ENCODE measurements around the gene OAT. TPM values are rescaled to one million over a fixed set of nuclear protein-coding genes. Genes with fewer than 3 reads are reported as not detected.

The OAT gene
- total and polyA plus RNA-seq, 2 experiments from 2014 or later: 568 to 694 TPM

DNA sequence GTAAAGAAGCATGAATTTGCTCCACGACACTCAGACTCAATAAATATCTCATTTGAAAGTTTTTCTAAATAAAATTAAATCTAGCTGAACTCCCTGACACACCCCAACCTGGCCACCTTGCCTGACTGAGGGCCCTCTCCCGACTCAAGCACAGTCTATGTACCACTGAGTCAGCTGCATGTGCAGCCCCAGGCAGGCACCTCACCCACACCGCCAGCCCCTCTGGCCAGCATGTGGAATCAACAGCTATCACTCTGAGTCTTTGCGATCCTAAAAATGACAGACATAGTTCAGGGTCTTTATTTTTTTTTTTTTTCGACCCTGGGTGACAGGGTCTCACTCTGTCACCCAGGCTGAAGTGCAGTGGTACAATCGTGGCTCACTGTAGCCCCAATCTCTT, 35.2 kb downstream of the OAT start:
- no peak overlapping the region for H3K27ac ChIP-seq
- no peak overlapping the region for H3K4me3 ChIP-seq
- no peak for DNase-seq (ENCODE audit: low spot score)
- H3K4me1 ChIP-seq (ENCODE audit: insufficient read depth): no peaks in the 10 kb centered on the region
- H3K9me3 ChIP-seq (ENCODE audit: low read depth): no peaks in the 10 kb centered on the region
- H3K79me2 ChIP-seq: no peaks in the 10 kb centered on the region
- no peak overlapping the region for H3K4me2 ChIP-seq
- 79% methylated on average over 6 of the region's 6 CpGs for WGBS (ENCODE audit: low lambda C conversion rate, missing lambda C conversion rate)
- H3K27me3 ChIP-seq: no peaks in the 10 kb centered on the region
- no peaks in the 10 kb centered on the region for H3K9me2 ChIP-seq (replicated peaks; ENCODE audit: insufficient read depth)
- TF ChIP-seq, protein P1, sequence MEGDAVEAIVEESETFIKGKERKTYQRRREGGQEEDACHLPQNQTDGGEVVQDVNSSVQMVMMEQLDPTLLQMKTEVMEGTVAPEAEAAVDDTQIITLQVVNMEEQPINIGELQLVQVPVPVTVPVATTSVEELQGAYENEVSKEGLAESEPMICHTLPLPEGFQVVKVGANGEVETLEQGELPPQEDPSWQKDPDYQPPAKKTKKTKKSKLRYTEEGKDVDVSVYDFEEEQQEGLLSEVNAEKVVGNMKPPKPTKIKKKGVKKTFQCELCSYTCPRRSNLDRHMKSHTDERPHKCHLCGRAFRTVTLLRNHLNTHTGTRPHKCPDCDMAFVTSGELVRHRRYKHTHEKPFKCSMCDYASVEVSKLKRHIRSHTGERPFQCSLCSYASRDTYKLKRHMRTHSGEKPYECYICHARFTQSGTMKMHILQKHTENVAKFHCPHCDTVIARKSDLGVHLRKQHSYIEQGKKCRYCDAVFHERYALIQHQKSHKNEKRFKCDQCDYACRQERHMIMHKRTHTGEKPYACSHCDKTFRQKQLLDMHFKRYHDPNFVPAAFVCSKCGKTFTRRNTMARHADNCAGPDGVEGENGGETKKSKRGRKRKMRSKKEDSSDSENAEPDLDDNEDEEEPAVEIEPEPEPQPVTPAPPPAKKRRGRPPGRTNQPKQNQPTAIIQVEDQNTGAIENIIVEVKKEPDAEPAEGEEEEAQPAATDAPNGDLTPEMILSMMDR (IDR thresholded peaks at IDR 0.05; ENCODE audit: poor library complexity): no peak
- no peak for TF ChIP-seq EZH2 (IDR thresholded peaks at IDR 0.05; ENCODE audit: borderline replicate concordance)
- no peak for TF ChIP-seq EZH2phosphoT487 (IDR thresholded peaks at IDR 0.05; ENCODE audit: low read depth, severe bottlenecking, unreplicated experiment)
- H3K36me3 ChIP-seq (replicated peaks; ENCODE audit: insufficient read depth, low read depth): no peaks in the 10 kb centered on the region
- no peaks in the 10 kb centered on the region for H4K20me1 ChIP-seq (ENCODE audit: insufficient read depth, poor library complexity, severe bottlenecking)
- no peak overlapping the region for H2AFZ ChIP-seq

DNA sequence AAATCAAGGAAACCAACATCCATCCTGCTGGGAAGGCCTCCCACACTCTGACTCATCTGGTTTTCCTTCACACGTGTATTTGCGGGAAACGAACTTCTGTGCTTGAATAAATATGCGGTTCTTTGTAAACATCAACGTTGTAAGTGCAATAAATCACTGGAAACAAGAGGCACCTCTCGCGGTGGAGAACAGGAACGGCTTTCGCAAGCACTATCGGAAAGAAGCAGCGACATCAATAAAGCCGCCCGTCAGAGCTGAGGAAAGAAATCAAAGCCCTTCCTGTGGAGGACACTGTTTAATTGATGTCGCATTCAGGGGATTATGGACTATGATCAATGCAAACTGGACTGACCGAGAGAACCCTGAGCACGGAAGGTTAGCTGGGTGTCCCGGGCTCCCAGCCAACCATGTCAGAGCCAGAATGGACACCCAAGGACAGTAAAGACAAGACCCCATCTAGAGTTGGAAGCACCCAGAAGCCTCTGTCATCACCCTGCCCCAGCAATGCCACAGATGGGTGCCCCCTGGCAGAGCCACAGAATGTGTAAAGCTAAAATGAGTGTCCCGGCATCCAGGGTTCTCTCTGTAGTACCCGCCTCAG, 37.6 kb downstream of the OAT start:
- no peak for TF ChIP-seq EZH2 (IDR thresholded peaks at IDR 0.05; ENCODE audit: borderline replicate concordance)
- TF ChIP-seq, protein P1 (IDR thresholded peaks at IDR 0.05; ENCODE audit: poor library complexity): no peak
- no peak for TF ChIP-seq EZH2phosphoT487 (IDR thresholded peaks at IDR 0.05; ENCODE audit: low read depth, severe bottlenecking, unreplicated experiment)
- no peaks in the 10 kb centered on the region for H3K4me1 ChIP-seq (ENCODE audit: insufficient read depth)
- no peaks in the 10 kb centered on the region for H3K36me3 ChIP-seq (replicated peaks; ENCODE audit: insufficient read depth, low read depth)
- H3K27ac ChIP-seq: no peak overlapping the region
- H4K20me1 ChIP-seq (ENCODE audit: insufficient read depth, poor library complexity, severe bottlenecking): no peaks in the 10 kb centered on the region
- DNase-seq (ENCODE audit: low spot score): no peak
- H3K9me2 ChIP-seq (replicated peaks; ENCODE audit: insufficient read depth): no peaks in the 10 kb centered on the region
- H3K4me2 ChIP-seq: no peak overlapping the region
- H3K27me3 ChIP-seq: no peaks in the 10 kb centered on the region
- no peak overlapping the region for H2AFZ ChIP-seq
- H3K9me3 ChIP-seq (ENCODE audit: low read depth): no peaks in the 10 kb centered on the region
- no peak overlapping the region for H3K4me3 ChIP-seq
- no peaks in the 10 kb centered on the region for H3K79me2 ChIP-seq
- 58% methylated on average over 19 of the region's 19 CpGs for WGBS (ENCODE audit: low lambda C conversion rate, missing lambda C conversion rate)

DNA sequence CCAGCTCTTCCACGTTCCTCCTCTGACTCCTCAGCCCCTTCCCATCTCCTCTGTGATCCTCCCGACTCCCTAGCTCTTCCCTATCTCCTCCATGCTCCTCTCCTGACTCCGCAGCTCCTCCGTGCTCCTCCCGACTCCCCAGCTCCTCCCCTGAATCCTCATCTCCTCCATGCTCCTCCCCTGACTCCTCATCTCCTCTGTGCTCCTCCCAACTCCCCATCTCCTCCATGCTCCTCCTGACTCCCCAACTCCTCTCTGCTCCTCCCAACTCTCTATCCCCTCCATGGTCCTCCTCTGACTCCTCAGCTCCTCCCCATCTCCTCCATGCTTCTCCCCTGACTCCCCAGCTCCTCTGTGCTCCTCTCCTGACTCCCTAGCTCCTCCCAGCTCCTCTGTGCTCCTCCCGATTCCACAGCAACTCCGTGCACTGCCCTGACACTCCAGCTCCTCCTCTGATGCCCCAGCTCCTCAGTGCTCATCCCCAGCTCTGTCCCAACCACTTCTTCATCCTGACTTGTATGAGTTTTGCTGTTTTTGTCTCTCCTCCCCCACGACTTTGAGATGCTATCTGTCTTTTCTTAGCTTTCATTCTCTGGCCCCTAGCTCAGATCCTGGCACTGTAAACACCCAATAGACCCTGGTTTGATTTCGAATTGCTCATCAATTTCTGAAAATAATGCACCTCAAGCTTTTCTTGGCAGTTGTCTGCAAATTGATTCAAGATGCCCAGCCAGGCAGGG, 38.3 kb downstream of the OAT start:
- no peaks in the 10 kb centered on the region for H3K9me2 ChIP-seq (replicated peaks; ENCODE audit: insufficient read depth)
- DNase-seq (ENCODE audit: low spot score): no peak

More for the DNA sequence above, 38.3 kb downstream of the OAT start:
- TF ChIP-seq EZH2phosphoT487 (IDR thresholded peaks at IDR 0.05; ENCODE audit: low read depth, severe bottlenecking, unreplicated experiment) (no peak), EZH2 (IDR thresholded peaks at IDR 0.05; ENCODE audit: borderline replicate concordance) (no peak)
- TF ChIP-seq, protein P1 (IDR thresholded peaks at IDR 0.05; ENCODE audit: poor library complexity): no peak
- H3K36me3 ChIP-seq (replicated peaks; ENCODE audit: insufficient read depth, low read depth): no peaks in the 10 kb centered on the region
- no peak overlapping the region for H2AFZ ChIP-seq
- H3K4me3 ChIP-seq: no peak overlapping the region
- no peaks in the 10 kb centered on the region for H3K79me2 ChIP-seq
- H3K4me2 ChIP-seq: no peak overlapping the region
- no peak overlapping the region for H3K27ac ChIP-seq
- H3K9me3 ChIP-seq (ENCODE audit: low read depth): no peaks in the 10 kb centered on the region
- no peaks in the 10 kb centered on the region for H4K20me1 ChIP-seq (ENCODE audit: insufficient read depth, poor library complexity, severe bottlenecking)
- no peaks in the 10 kb centered on the region for H3K4me1 ChIP-seq (ENCODE audit: insufficient read depth)
- no peaks in the 10 kb centered on the region for H3K27me3 ChIP-seq
- WGBS (ENCODE audit: low lambda C conversion rate, missing lambda C conversion rate): 75% methylated on average over 7 of the region's 9 CpGs

Data from hepatocyte (in vitro differentiated cells).